SJCRH30 (cell line): ENCODE measurements around the gene CARD9. TPM values are rescaled to one million over a fixed set of nuclear protein-coding genes. Genes with fewer than 3 reads are reported as not detected.
"Not testable (repeated sequence)": the region's sequence is repeated elsewhere in the genome, so short reads cannot be mapped to it uniquely, and the experiment has no call there.

Source experiments
- DNase-seq, 2 experiments: peaks; one replicate each; pipeline ENCODE4 v3.0.0-alpha.2; 2015 to 2020
- H3K27ac ChIP-seq: fragments of 250-450 bp; sonication (Bioruptor Pico); 2 replicates; pipeline ENCODE4 v1.5.1; 2020; ENCODE audit warnings: mild to moderate bottlenecking, moderate library complexity
- H3K27me3 ChIP-seq: fragments of 250-450 bp; sonication (Bioruptor Pico); 2 replicates; pipeline ENCODE4 v1.5.1; 2020; ENCODE audit warnings: mild to moderate bottlenecking, moderate library complexity
- H3K36me3 ChIP-seq: fragments of 250-450 bp; sonication (Bioruptor Pico); 2 replicates; pipeline ENCODE4 v1.5.1; 2020; ENCODE audit warnings: mild to moderate bottlenecking, moderate library complexity
- H3K4me1 ChIP-seq: fragments of 250-450 bp; sonication (Bioruptor Pico); 2 replicates; pipeline ENCODE4 v1.5.1; 2020; ENCODE audit warnings: mild to moderate bottlenecking, moderate library complexity
- H3K4me3 ChIP-seq: fragments of 250-450 bp; sonication (Bioruptor Pico); 2 replicates; pipeline ENCODE4 v1.5.1; 2020; ENCODE audit warnings: mild to moderate bottlenecking, moderate library complexity
- H3K9me3 ChIP-seq: fragments of 250-450 bp; sonication (Bioruptor Pico); replicated peaks from 2 replicates; pipeline ENCODE4 v1.5.1; 2020; ENCODE audit warnings: mild to moderate bottlenecking, moderate library complexity
- total RNA-seq: library from RNA; depleted of rRNA; stranded (reverse); fragments of >200 nt; shearing (Covaris generic); gene quantifications from 2 replicates; pipeline ENCODE4 v1.2.3, GENCODE V29; 2014

The CARD9 gene
- total RNA-seq, 1 experiment from 2014 or later, result 11.8 TPM

DNA sequence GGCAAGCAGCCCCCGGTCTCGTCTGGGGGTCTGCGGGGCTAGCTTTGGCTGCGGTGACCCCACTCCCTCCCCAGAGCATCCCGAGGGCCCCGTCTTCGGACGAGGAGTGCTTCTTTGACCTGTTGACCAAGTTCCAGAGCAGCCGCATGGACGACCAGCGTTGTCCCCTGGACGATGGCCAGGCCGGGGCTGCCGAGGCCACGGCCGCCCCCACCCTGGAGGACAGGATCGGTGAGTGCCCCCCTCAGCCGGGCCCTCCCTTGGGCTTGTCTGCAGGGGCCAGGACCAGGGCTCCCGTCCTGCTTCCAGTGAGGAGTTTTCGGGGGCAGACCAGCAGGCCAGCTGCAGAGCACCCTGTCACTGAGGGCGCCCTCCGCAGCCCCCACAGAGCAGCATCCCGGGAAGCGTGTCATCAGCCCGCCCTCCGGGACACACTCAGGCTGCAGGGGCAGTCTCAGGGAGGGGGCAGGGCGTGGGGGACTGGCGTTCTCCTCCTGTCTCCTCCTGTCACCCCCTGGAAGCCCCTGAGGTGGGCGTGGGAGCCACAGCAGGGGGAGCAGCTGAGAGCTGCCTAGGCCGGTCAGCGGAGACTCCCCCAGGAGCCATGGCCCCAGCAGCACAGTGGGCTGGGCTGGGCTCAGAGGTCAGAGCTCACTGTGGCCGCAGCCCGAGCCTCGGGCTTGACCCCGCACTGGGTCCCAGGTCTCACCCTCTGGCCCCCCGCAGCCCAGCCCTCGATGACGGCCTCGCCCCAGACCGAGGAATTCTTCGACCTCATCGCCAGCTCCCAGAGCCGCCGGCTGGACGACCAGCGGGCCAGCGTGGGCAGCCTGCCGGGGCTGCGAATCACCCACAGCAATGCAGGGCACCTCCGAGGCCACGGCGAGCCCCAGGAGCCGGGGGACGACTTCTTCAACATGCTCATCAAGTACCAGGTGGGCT lies 17.6 kb downstream of the CARD9 start:
- Histone ChIP-seq H3K27ac (no peak overlapping the region), H3K4me3 (no peak overlapping the region), H3K27me3 (no peaks in the 10 kb centered on the region), H3K9me3 (no peaks in the 10 kb centered on the region), H3K36me3 (no peaks in the 10 kb centered on the region; the same call in 1 of the 2 replicates), H3K4me1 (peaks cover 6% of the 10 kb centered on the region)
- DNase-seq, result no peak

DNA sequence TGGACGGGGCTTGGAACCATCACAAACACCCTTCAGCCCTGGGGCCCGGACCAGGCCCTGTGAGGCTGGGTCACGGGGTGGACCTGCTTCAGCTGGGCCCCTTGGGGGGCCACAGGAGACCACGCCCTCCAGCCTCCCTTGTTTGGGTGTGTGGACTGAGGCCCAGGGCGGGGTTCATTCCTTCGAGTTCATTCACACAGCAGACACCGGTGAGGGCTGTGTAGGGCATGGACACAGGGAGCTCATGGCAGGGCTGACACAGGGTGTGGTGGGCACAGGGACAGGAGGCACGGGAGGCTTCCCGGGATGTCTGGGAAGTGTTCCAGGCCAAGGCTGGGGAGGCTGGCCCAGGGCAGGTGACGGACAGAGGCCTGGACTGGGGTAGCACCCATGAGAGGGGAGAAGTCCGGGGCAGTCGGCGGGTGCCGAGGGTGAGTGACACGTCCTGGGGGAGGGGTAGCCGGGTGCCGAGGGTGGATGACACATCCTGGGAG lies 18.8 kb downstream of the CARD9 start:
- no peak for DNase-seq
- H3K4me3 ChIP-seq, result no peak overlapping the region
- H3K36me3 ChIP-seq, result no peaks in the 10 kb centered on the region; the same call in 1 of the 2 replicates
- peaks cover 6% of the 10 kb centered on the region for H3K4me1 ChIP-seq
- no peaks in the 10 kb centered on the region for H3K9me3 ChIP-seq
- H3K27ac ChIP-seq, result no peak overlapping the region
- H3K27me3 ChIP-seq, result no peaks in the 10 kb centered on the region

DNA sequence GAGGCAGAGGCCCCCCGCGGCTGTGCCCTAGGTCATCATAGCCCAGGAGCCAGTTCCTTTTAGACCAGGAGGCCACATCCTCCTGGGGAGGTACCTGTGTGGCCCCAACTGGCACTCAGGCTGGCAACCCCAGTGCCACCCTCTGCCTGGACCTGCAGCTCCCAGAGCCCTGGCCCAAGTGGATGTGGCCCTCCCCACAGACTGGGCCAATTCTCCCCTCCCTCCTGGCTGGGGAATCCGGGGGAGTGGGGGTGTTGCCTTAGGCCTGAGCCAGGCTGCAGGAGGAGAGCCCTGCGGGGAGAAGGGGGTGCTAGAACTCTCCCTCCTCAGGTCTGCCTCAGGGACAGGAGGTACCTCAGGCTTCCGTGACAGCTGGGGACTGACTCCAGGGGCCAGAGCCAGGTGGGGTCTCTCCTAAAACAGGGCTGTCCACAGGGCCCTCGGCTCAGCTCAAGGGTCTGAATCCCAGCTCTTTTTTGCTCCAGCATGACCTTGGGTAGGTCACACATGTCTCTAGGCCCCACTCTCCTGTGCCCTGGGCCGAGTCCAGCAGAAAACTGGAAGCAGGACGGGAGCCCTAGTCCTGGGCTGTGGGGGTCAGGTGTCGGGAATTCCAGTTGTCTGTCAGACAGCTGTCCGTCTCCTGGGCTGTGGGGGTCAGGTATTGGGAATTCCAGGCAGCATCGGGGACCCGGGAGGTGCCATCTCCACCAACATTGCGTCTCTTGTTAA lies 19.5 kb downstream of the CARD9 start:
- Histone ChIP-seq H3K4me1 (peaks cover 9% of the 10 kb centered on the region), H3K27ac (no peak overlapping the region), H3K36me3 (no peaks in the 10 kb centered on the region; the same call in 1 of the 2 replicates)

GRCh38 chr9:136353088-136353487 lies 20.4 kb downstream of the CARD9 start:
- Histone ChIP-seq H3K4me1 (peaks cover 15% of the 10 kb centered on the region), H3K4me3 (no peak overlapping the region), H3K9me3 (no peaks in the 10 kb centered on the region), H3K36me3 (no peaks in the 10 kb centered on the region; the same call in 1 of the 2 replicates), H3K27me3 (no peaks in the 10 kb centered on the region), H3K27ac (no peak overlapping the region)
- DNase-seq, result no peak

More for the DNA sequence above, 19.5 kb downstream of the CARD9 start:
- no peaks in the 10 kb centered on the region for H3K9me3 ChIP-seq
- H3K4me3 ChIP-seq, result no peak overlapping the region
- no peaks in the 10 kb centered on the region for H3K27me3 ChIP-seq
- no peak for DNase-seq

GRCh38 chr9:136352682-136353081 lies 20.8 kb downstream of the CARD9 start:
- no peak overlapping the region for H3K27ac ChIP-seq
- peaks cover 19% of the 10 kb centered on the region for H3K4me1 ChIP-seq
- H3K27me3 ChIP-seq, result no peaks in the 10 kb centered on the region
- no peaks in the 10 kb centered on the region for H3K9me3 ChIP-seq
- no peak overlapping the region for H3K4me3 ChIP-seq
- DNase-seq, result no peak
- no peaks in the 10 kb centered on the region; the same call in 1 of the 2 replicates for H3K36me3 ChIP-seq

- peaks cover 27% of the 10 kb centered on the region for H3K4me1 ChIP-seq
- H3K36me3 ChIP-seq, H3K4me3 ChIP-seq, DNase-seq, H3K27me3 ChIP-seq, H3K9me3 ChIP-seq, H3K27ac ChIP-seq: not testable (repeated sequence)
Measured at GRCh38 chr9:136351868-136352267, 21.6 kb downstream of the CARD9 start.

DNA sequence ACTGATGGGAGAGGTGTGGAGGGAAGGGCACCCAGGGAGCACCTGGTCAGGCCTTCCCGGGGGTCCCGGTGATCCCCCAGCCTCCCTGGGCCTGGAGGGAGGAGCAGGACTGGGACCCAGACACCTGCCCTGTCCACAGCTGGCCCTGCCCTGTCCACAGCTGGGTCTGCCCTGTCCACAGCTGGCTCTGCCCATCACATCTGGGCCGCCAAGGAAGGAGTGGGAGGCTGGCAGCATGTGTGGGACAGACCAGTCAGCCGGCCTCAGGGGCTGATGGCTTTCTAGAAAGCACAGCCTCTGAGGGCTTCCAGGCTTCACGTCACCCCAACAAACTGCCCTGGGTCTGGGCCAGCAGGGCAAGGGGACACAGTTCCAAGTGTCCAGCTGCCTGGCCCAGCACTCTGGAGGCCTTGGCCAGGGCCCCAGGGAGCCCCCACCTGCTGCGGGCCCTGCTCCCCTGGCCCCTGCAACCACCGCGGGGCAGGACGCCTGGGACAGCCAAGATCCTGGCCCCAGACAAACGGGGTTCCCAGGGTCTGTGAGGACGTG lies 22.1 kb downstream of the CARD9 start:
- Histone ChIP-seq H3K4me1 (peaks cover 33% of the 10 kb centered on the region), H3K27ac (no peak overlapping the region), H3K4me3 (no peak overlapping the region), H3K27me3 (no peaks in the 10 kb centered on the region), H3K36me3 (no peaks in the 10 kb centered on the region), H3K9me3 (no peaks in the 10 kb centered on the region)
- peak; percentile 78 to 79 for DNase-seq

DNA sequence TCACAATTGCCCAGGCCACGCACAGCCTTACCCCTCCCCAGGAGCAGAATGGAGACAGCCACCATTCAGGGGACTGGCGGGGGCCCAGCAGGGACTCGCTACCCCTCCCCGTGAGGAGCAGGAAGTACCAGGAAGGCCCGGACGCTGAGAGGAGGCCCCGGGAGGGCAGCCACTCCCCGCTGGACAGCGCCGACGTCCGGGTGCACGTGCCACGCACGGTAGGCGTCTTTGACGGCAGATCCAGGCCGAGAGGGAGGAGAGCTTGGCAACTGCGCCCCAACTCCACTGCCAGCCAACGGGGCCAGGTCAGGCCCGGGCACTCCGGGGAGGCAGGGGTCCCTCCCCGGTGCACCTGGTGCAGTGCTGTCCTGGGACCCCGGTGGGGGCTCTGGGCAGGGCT lies 23.9 kb downstream of the CARD9 start:
- Histone ChIP-seq H3K27me3 (no peaks in the 10 kb centered on the region), H3K4me3 (no peak overlapping the region), H3K27ac (no peak overlapping the region), H3K9me3 (no peaks in the 10 kb centered on the region), H3K36me3 (no peaks in the 10 kb centered on the region), H3K4me1 (peaks cover 48% of the 10 kb centered on the region)
- no peak for DNase-seq

GRCh38 chr9:136348691-136349090 lies 24.8 kb downstream of the CARD9 start:
- H3K27ac ChIP-seq, result no peak overlapping the region
- no peaks in the 10 kb centered on the region for H3K27me3 ChIP-seq
- H3K4me1 ChIP-seq, result peaks cover 48% of the 10 kb centered on the region
- DNase-seq, result peak in 1 of 2 experiments; percentile 51
- H3K9me3 ChIP-seq, result no peaks in the 10 kb centered on the region
- no peak overlapping the region for H3K4me3 ChIP-seq
- no peaks in the 10 kb centered on the region for H3K36me3 ChIP-seq

DNA sequence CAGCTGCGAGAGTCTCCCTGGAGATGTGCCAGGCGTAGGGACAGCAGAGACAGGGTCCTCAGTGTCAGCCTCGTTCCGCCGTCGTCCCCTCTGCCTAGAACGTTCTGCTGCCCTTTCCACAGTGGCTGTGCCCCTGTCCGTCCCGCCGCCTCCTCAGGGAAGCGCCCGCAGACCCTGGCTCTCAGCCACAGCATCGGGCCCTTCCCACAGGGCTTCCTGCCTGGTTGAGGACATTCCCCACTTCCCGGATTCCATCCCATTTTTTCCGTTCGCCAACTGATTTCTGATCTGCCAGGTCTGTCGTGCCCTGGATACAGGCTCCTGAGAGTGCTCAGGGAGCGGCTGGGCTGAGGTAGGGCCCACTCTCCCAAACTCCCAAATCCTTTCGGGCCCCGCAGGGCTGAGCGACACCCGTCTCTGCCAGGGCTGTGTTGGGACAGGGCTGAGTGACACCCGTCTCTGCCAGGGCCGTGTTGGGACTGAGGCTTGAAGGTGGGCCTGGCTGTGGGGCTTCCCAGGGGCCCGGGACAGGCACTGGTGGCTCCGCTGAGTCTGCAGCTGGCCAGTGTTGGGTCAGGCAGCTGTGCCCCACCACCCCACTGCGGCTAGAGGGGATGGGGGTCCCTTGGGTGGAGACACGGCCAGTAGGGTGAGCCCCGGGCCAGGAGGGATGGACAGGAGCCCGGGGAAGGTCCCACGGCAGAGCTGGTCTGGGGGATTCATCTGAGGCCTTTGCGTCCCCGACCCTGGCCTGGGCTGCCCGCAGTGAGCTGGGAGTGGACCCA lies 25.8 kb downstream of the CARD9 start:
- H3K9me3 ChIP-seq, result no peaks in the 10 kb centered on the region
- peak; percentile 71 to 78 for DNase-seq
- no peaks in the 10 kb centered on the region for H3K36me3 ChIP-seq
- peaks cover 48% of the 10 kb centered on the region for H3K4me1 ChIP-seq
- H3K4me3 ChIP-seq, result no peak overlapping the region
- no peaks in the 10 kb centered on the region for H3K27me3 ChIP-seq
- H3K27ac ChIP-seq, result no peak overlapping the region; the same call in 1 of the 2 replicates

DNA sequence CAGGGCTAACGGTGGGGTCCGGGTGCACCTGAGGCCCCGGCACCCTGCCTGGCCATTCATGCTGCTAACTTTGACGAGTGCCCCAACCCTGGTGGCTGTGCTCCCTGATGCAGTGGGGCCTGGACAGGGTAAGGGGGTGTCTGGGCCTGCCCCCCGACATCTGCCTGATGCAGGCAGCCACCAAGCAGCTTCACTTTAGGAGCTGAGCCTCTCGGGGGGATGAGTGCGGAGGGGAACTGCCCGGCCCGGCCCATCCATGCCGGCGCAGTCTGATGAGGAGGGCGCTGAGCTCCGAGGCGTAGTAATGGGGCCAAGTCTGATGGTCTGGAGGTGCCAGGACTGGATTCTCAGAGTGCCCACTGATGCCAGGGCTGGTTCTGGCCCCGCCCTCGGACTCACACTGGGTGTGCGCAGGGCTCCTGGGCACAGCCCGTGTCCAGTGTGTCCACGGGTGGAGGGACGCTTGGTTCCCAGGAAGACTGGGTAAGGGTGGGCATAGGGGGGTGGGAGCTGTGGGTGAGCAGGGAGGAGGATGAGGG lies 26.5 kb downstream of the CARD9 start:
- H3K36me3 ChIP-seq, result no peaks in the 10 kb centered on the region
- no peak for DNase-seq

GRCh38 chr9:136346157-136346481 lies 27.4 kb downstream of the CARD9 start:
- peak overlapping the region; percentile 3 for H3K4me3 ChIP-seq
- H3K4me1 ChIP-seq, result peaks cover 43% of the 10 kb centered on the region
- H3K27ac ChIP-seq, result no peak overlapping the region; the same call in 1 of the 2 replicates
- no peak for DNase-seq
- H3K27me3 ChIP-seq, result no peaks in the 10 kb centered on the region
- no peaks in the 10 kb centered on the region for H3K36me3 ChIP-seq
- H3K9me3 ChIP-seq, result no peaks in the 10 kb centered on the region

More for the DNA sequence above, 26.5 kb downstream of the CARD9 start:
- Histone ChIP-seq H3K9me3 (no peaks in the 10 kb centered on the region), H3K4me1 (peaks cover 48% of the 10 kb centered on the region), H3K27me3 (no peaks in the 10 kb centered on the region), H3K4me3 (no peak overlapping the region), H3K27ac (no peak overlapping the region)

- Histone ChIP-seq H3K36me3 (0 out of 2 replicates have a peak, but pooled peaks cover 3% of the 10 kb centered on the region), H3K27ac (peak overlapping the region; percentile 0; the same call in 1 of the 2 replicates)
Measured at GRCh38 chr9:136345281-136346156, 27.9 kb downstream of the CARD9 start.

More at GRCh38 chr9:136345281-136346156, 27.9 kb downstream of the CARD9 start:
- peak; percentile 78 to 81 for DNase-seq
- H3K27me3 ChIP-seq, result no peaks in the 10 kb centered on the region
- no peaks in the 10 kb centered on the region for H3K9me3 ChIP-seq
- peaks cover 42% of the 10 kb centered on the region for H3K4me1 ChIP-seq
- H3K4me3 ChIP-seq, result peak overlapping the region; percentile 3
